GM21786 (cell line): ENCODE data around the gene FAR2.
"Not testable (repeated sequence)": the region's sequence is repeated elsewhere in the genome, so short reads cannot be mapped to it uniquely, and the experiment has no call there.

ENCODE experiments used
- ATAC-seq: cut with Tn5 transposase; IDR thresholded peaks from one replicate; pipeline ENCODE4 v1.9.1; 2021; ENCODE audit not compliant: unreplicated experiment

The FAR2 gene

DNA sequence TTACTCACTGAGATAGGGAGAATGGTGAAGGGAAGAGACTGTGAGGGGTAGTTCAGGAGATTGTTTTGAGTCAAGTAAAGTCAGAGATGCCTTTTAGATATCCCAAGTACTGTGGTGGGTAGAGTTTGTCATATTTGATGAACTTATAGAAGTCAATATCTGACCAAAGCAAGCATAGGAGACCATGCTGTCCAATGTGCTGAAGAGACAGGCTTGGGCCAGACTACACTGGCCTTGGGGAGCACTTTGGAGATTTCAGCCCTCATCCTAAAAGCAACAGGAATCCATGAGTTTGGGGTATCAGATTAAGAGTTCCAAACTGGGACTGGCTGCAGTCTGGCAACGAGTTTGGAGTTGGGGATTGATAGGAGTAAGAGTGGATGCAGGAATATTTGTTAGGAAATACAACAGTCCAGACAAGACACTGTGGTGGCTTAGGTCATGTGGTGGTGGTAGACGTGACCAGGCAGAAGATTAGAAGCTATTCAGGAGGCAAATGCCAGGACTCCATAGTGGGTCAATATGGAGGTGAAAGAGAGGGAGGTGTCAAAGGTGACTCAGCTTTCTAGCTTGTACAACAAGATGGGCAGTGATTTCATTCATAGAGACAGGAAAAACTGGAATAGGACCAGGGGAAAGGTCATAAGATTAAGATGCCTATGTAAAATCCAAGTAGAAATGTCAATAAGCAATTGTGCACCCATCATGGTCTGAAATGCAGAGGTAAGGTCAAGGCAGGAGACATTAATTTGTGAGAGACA lies 81.9 kb downstream of the FAR2 start:
- no peak for ATAC-seq

DNA sequence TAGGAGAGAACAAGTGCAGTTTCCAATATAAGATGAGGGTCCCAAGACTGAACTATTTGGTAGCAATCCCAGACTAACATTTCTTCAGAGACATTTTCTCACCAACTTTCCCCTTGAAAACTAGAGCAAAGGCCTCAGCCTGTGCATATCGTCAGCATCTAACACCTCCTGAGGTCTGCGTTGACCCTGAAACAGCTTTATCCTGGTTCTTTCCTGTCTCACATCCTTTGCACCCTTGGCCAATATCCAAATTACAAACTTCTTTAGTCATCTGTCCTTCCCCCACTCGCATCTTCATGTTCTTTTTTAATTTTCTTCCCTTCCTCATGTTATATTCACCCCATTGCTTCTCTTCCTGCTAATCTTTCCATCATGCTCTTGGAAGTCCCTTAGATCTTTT lies 83.0 kb downstream of the FAR2 start:
- ATAC-seq, result no peak

GRCh38 chr12:29234552-29234951 lies 85.5 kb downstream of the FAR2 start:
- ATAC-seq, result no peak

GRCh38 chr12:29234965-29235626 lies 86.0 kb downstream of the FAR2 start:
- no peak for ATAC-seq

GRCh38 chr12:29238822-29239291 lies 89.8 kb downstream of the FAR2 start:
- no peak for ATAC-seq

GRCh38 chr12:29239336-29239735 lies 90.3 kb downstream of the FAR2 start:
- ATAC-seq, result no peak

- no peak for ATAC-seq
These were observed 91.4 kb downstream of the FAR2 start for GRCh38 chr12:29240441-29240840.

- peak; percentile 81 for ATAC-seq
These were observed 92.9 kb downstream of the FAR2 start for GRCh38 chr12:29241821-29242591.

- ATAC-seq, result no peak
These were observed 93.9 kb downstream of the FAR2 start for GRCh38 chr12:29242921-29243431.

DNA sequence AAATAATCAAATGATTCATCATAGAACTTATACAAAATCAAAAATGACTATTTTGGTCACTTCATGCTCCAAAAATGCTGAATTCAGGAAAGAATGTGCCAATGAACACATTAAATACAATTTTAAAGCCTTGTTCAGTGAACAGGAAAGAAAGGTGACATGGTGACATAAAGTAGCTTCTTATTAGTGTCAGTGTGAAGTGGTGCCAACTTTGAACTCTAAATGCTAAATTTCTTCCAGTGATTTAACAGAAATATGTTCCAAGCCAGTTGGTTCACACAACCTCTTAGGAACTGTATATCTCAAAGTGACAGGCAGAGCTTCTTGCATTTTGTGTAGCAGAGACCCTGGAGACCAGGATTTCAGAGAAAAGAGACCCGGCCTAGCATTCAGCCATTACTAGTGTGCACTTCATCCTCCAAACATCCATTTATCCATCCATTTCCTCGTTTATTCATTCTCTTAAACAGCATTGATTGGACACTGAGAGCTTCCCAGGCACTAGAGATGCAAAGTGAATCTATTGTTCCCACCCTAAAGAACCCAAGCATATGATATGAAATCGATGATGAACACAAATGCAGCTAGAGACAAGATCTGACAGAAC lies 95.2 kb downstream of the FAR2 start:
- ATAC-seq, result no peak

DNA sequence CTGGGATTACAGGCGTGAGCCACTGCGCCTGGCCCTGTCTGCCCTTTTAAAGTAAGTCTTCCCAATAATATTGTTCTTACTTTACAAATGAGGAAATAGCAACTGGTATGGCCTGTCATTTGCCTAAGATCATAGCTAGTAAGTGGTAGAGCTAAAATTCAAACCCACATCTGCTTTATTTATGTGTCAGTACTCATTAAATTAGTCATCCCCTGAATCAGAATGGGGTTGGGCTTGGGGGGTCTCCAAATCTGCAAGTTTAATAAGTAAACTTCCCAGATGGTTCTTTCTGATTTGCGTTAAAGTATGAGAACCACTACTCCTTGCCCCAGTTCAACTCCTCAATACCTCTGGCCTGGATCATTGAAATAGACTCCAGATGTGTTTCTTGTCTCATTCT lies 96.2 kb downstream of the FAR2 start:
- ATAC-seq, result no peak

- no peak for ATAC-seq
These were observed 100.9 kb downstream of the FAR2 start for GRCh38 chr12:29249930-29250329.

- no peak for ATAC-seq
These were observed 105.0 kb downstream of the FAR2 start for GRCh38 chr12:29253906-29254625.

- no peak for ATAC-seq
These were observed 106.0 kb downstream of the FAR2 start for GRCh38 chr12:29255042-29255441.

- ATAC-seq, result no peak
These were observed 107.5 kb downstream of the FAR2 start for GRCh38 chr12:29256598-29256997.

DNA sequence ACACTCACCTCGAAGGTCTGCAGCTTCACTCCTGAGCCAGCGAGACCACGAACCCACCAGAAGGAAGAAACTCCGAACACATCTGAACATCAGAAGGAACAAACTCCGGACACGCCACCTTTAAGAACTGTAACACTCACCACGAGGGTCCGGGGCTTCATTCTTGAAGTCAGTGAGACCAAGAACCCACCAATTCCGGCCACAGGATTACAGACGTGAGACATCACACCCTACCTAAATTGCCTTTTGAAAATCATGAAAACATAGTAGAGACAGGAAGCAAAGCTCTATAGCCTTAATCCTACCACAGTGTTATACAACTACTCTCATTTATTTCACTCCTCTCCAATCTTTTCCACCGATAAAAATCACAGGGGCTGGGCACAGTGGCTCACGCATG lies 108.6 kb downstream of the FAR2 start:
- ATAC-seq, result not testable (repeated sequence)

DNA sequence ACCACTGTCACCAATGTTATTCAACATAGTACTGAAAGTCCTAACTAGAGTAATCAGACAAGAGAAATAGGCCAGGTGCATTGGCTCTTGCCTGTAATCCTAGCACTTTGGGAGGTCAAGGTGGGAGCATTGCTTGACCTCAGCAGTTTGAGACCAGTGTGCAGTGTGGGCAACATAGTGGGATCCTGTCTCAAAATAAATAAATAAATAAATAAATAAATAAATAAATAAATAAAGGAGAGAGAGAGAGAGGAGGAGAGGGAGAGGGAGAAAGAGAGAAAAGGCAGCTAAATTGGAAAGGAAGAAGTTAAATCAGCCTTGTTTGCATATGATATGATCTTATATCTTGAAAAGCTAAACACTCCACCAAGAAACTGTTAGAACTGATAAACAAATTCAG lies 115.3 kb downstream of the FAR2 start:
- ATAC-seq, result no peak

DNA sequence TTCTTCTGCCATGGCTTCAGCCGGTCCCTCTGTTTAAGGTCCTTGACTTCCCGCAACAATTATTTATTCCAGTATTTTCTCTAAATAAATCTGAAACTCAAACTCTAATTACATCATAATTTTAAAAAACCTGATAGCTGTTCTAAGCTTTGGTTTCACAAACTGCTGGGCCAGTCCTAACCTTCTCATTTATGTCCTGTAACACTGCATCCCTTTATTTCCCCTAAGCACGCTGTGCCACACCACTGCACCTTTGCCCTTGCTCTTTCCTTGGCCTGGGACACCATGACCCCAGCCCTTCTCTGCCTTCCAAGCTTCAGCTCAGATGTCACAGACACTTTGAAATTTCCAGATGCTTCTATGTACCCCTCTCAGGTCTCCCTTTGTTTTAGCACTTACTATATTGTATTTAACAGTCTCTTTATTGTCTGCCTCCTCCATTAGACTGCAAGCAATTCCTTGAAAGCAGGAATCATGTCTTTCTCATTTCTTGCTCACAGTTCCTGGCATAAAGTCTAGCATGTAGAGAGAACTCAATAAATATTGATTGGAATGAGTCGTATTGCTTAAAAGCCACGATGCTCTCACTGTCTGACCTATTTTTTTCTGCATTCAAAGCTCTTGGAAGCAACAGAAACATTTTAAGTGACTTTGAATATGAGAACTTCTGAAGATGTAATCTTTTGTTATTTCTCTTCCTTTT lies 120.8 kb downstream of the FAR2 start:
- ATAC-seq, result no peak

DNA sequence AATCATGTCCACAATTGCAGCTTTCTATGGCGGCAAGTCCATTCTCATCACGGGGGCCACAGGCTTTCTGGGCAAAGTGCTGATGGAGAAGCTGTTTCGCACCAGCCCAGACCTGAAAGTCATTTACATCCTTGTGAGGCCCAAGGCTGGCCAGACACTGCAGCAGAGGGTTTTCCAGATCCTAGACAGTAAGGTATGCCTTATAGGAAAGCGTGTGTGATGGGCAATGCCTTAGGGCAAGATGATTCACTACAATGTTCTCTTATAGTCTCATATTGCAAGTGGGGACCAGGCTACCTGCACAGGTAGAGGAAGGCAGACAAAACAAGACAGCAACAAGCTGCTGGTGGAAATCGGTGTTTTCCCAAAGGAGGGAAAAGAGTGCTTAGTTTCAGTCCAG lies 121.4 kb downstream of the FAR2 start:
- ATAC-seq, result no peak
